Natural killer cell (primary cell): ENCODE measurements around the gene RGS6. TPM values are rescaled to one million over a fixed set of nuclear protein-coding genes. Genes with fewer than 3 reads are reported as not detected.

Source experiments
- ATAC-seq, 3 donors: fragments of 150-1000 bp in 2 of 3; fragments of 200-7000 bp in 1 of 3; cut with Tn5 transposase; 1 replicate in 1 of 3; 2 replicates in 2 of 3; pipeline ENCODE4 v1.10.0; 2021; ENCODE audit warnings: mild to moderate bottlenecking in 2 of 3, moderate library complexity in 2 of 3
- DNase-seq, 2 donors: peaks; one replicate each; pipeline versions ENCODE4 v3.0.0 to v3.0.0-alpha.2; 2013 to 2021; ENCODE audit warnings: mixed read lengths in 1 of 2
- H3K27ac ChIP-seq: one replicate; pipeline ENCODE4 v1.5.1; 2013; ENCODE audit warnings: mild to moderate bottlenecking, low read length
- H3K27me3 ChIP-seq: one replicate; pipeline ENCODE4 v1.6.1; 2013; ENCODE audit warnings: low read length; ENCODE audit not compliant: control insufficient read depth, insufficient read depth
- H3K36me3 ChIP-seq: one replicate; pipeline ENCODE4 v1.6.1; 2013; ENCODE audit warnings: low read length; ENCODE audit not compliant: control insufficient read depth, insufficient read depth
- H3K4me1 ChIP-seq: one replicate; pipeline ENCODE4 v1.6.1; 2013; ENCODE audit warnings: low read length; ENCODE audit not compliant: control insufficient read depth, insufficient read depth
- H3K4me3 ChIP-seq: one replicate; pipeline ENCODE4 v1.5.1; 2013; ENCODE audit warnings: low read length
- H3K9me3 ChIP-seq: one replicate; pipeline ENCODE4 v1.6.1; 2013; ENCODE audit warnings: low read length; ENCODE audit not compliant: control insufficient read depth, insufficient read depth
- H3K27ac Mint-ChIP-seq, 2 donors: one replicate each; pipeline ENCODE4 v1.8.0; 2022; ENCODE audit warnings: mild to moderate bottlenecking in 2 of 2, mixed read lengths in 2 of 2, moderate library complexity in 1 of 2
- H3K27me3 Mint-ChIP-seq, 2 donors: one replicate each; pipeline ENCODE4 v1.8.0; 2022; ENCODE audit warnings: low read depth in 2 of 2, mixed read lengths in 2 of 2
- H3K36me3 Mint-ChIP-seq: one replicate; pipeline ENCODE4 v1.8.0; 2022; ENCODE audit warnings: mixed read lengths
- H3K4me1 Mint-ChIP-seq, 2 donors: one replicate each; pipeline ENCODE4 v1.8.0; 2022; ENCODE audit warnings: mixed read lengths in 2 of 2
- H3K4me3 Mint-ChIP-seq: one replicate; pipeline ENCODE4 v1.8.0; 2022; ENCODE audit warnings: mild to moderate bottlenecking, moderate library complexity, mixed read lengths
- H3K9me3 Mint-ChIP-seq, 2 donors: one replicate each; pipeline ENCODE4 v1.8.0; 2022; ENCODE audit warnings: mixed read lengths in 2 of 2
- WGBS: methylation state at CpG from one replicate; pipeline ENCODE4 v1.1.7; 2013; ENCODE audit warnings: missing lambda C conversion rate; ENCODE audit not compliant: insufficient coverage; 5-methylcytosine and 5-hydroxymethylcytosine counted together
- intact Hi-C: fragments of 100-400 bp; cut with micrococcal nuclease; formaldehyde crosslinking; loops from one replicate; pipeline ENCODE4 v1.14.2; 2022
- total RNA-seq, 4 donors: library from RNA; stranded (reverse); fragments of 120-200 nt in 1 of 4; gene quantifications; one replicate each; pipeline versions ENCODE4 v1.2.3 to v1.2.4, GENCODE V29; 2013 to 2022
- TF ChIP-seq, protein P1 (sequence below): fragments of 200-600 bp; IDR thresholded peaks from one replicate; pipeline ENCODE4 v1.8.0; 2022; ENCODE audit warnings: antibody characterized with exemption

Gene RGS6
- total RNA-seq, 3 donors from 2014 or later (not counting 1 experiment from before 2014, with no cell fraction given), result 0.75 to 1.4 TPM; not detected in 1

DNA sequence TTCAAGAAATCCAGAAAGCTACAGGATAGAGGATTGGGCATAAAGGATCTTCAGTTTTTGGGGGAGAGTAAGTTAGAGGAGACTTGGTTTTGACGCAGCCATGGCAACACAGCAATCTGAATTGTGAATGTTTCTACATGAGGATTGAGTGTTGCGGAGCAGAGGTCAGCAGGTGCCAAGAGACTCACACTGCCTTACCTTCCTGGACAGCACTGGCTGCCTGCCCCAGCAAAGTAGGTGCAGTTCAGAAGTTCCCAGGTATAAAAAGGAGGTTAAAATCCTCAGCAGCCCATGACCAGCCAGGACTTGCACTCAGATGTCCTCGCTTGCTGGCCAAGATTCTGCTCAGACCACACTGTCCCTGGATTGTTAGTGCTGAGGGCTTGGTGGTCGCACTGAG is 590.6 kb downstream of the RGS6 start:
- H3K27me3 Mint-ChIP-seq, result peaks cover 44 to 59% of the 10 kb centered on the region in 2 donors
- 98% methylated on average over 4 of the region's 4 CpGs for WGBS
- TF ChIP-seq, protein P1, sequence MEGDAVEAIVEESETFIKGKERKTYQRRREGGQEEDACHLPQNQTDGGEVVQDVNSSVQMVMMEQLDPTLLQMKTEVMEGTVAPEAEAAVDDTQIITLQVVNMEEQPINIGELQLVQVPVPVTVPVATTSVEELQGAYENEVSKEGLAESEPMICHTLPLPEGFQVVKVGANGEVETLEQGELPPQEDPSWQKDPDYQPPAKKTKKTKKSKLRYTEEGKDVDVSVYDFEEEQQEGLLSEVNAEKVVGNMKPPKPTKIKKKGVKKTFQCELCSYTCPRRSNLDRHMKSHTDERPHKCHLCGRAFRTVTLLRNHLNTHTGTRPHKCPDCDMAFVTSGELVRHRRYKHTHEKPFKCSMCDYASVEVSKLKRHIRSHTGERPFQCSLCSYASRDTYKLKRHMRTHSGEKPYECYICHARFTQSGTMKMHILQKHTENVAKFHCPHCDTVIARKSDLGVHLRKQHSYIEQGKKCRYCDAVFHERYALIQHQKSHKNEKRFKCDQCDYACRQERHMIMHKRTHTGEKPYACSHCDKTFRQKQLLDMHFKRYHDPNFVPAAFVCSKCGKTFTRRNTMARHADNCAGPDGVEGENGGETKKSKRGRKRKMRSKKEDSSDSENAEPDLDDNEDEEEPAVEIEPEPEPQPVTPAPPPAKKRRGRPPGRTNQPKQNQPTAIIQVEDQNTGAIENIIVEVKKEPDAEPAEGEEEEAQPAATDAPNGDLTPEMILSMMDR, result no peak
- Histone ChIP-seq H3K27ac (no peak overlapping the region), H3K9me3 (no peaks in the 10 kb centered on the region), H3K4me1 (peaks cover 54% of the 10 kb centered on the region), H3K4me3 (no peak overlapping the region), H3K27me3 (peaks cover 7% of the 10 kb centered on the region), H3K36me3 (no peaks in the 10 kb centered on the region)
- H3K9me3 Mint-ChIP-seq, result no peaks in the 10 kb centered on the region
- ATAC-seq (no peak), DNase-seq (no peak)
- H3K27ac Mint-ChIP-seq, result no peak overlapping the region
- no peak overlapping the region for H3K4me3 Mint-ChIP-seq
- peaks cover 14% of the 10 kb centered on the region for H3K36me3 Mint-ChIP-seq
- intact Hi-C loops, result no loop called here
- H3K4me1 Mint-ChIP-seq, result peaks cover 72 to 77% of the 10 kb centered on the region in 2 donors

DNA sequence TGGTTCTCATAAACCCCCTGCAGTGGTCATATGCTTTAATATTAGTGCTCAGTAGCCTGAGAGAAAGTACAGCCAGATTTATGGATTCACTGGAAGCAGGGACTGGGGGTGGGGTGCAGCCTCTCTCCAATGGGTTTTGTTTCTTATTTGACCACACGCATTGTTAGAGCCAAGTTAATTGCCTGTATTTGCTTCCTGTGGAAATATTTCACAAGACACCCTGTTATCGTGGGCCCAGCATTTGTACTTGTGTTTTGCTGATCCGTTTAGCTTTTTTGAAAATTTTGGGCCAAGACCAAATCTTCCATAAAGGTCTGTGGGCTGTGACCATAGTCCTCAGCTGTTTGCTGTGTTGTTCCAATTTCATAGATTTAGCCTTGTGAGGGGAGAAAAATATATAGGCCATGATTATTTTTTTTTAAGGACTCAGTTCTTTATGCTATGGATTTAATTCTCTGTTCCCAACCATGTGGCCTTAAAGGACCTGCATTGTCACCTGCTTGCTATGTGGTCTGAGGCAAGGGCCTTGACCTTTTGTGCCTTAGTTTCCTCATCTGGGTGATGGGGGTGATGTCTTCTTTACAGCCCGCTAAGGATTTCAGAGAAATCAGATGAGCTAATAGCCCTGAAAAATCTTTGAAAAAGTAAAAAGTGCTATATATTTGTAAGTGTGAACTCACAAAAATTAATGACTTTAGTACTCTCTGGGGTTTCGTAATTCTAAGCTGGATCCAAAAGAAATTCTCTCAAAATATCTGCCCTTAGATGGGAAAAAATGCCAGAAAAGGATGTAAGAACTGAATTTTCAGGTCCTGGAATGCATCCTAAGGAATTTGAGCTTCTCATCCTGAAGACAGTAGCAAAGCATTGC is 591.4 kb downstream of the RGS6 start:
- peaks cover 50% of the 10 kb centered on the region for H3K4me1 ChIP-seq
- H3K4me1 Mint-ChIP-seq, result peaks cover 69% of the 10 kb centered on the region in 2 donors
- no peak overlapping the region for H3K27ac Mint-ChIP-seq

DNA sequence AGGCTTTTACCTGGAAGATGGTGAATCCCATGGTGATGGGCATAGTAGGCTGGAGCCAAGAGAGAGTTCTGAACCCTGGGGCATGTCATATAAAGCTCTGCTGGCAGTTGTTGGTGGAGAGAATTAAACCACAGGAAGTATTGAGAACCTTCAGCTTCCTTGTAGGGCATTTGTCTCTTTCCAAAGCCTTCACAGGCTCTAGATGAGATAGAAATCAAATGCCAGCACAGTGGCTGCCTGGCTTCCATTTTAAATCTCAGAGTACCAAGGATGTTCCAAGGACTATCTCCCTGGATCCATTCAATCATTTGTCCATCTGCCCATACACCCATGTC is 592.0 kb downstream of the RGS6 start:
- H3K27me3 Mint-ChIP-seq, result peaks cover 56 to 73% of the 10 kb centered on the region in 2 donors
- no peaks in the 10 kb centered on the region for H3K36me3 ChIP-seq
- H3K4me3 Mint-ChIP-seq, result peak overlapping the region; percentile 14
- peaks cover 63 to 64% of the 10 kb centered on the region in 2 donors for H3K4me1 Mint-ChIP-seq
- intact Hi-C loops, result no loop called here
- DNase-seq, result no peak
- no peaks in the 10 kb centered on the region for H3K9me3 ChIP-seq
- no peak overlapping the region for H3K27ac Mint-ChIP-seq
- no peak overlapping the region for H3K4me3 ChIP-seq
- no peak for ATAC-seq
- H3K9me3 Mint-ChIP-seq, result no peaks in the 10 kb centered on the region
- TF ChIP-seq, protein P1, result no peak
- peaks cover 12% of the 10 kb centered on the region for H3K27me3 ChIP-seq
- peaks cover 45% of the 10 kb centered on the region for H3K4me1 ChIP-seq
- no peak overlapping the region for H3K27ac ChIP-seq
- H3K36me3 Mint-ChIP-seq, result peaks cover 14% of the 10 kb centered on the region

More for the DNA sequence above, 591.4 kb downstream of the RGS6 start:
- WGBS, result 63% methylated on average over 4 of the region's 5 CpGs
- no peak overlapping the region for H3K4me3 Mint-ChIP-seq
- ATAC-seq (no peak), DNase-seq (no peak)
- Histone ChIP-seq H3K27me3 (peaks cover 9% of the 10 kb centered on the region), H3K4me3 (no peak overlapping the region), H3K27ac (no peak overlapping the region), H3K9me3 (no peaks in the 10 kb centered on the region), H3K36me3 (no peaks in the 10 kb centered on the region)
- peaks cover 14% of the 10 kb centered on the region for H3K36me3 Mint-ChIP-seq
- H3K27me3 Mint-ChIP-seq, result peaks cover 50 to 67% of the 10 kb centered on the region in 2 donors
- intact Hi-C loops, result no loop called here
- H3K9me3 Mint-ChIP-seq, result no peaks in the 10 kb centered on the region
- TF ChIP-seq, protein P1, result no peak
